HCT116 (cell line): Measurements from ENCODE around the gene LAMC3. TPM values are rescaled to one million over a fixed set of nuclear protein-coding genes. Genes with fewer than 3 reads are reported as not detected.

Experiments used
- ATAC-seq: fragments of 200-7000 bp; cut with Tn5 transposase; 2 replicates; pipeline ENCODE4 v1.9.1; 2020; ENCODE audit warnings: mild to moderate bottlenecking, moderate library complexity
- BruUV-seq: library from RNA; stranded (reverse); fragments of 400-500 nt; replicated peaks from 2 replicates; lab custom pipeline; 2021; lab: Mats Ljungman, UMichigan
- CTCF ChIA-PET: fragments of 300-600 bp; sonication (Branson Sonifier 250); formaldehyde crosslinking; loops from one replicate; lab custom pipeline; 2021; ENCODE audit warnings: antibody characterized with exemption; lab: Charles Lee
- POLR2A ChIA-PET: fragments of 300-600, 350-600 bp; sonication (Branson Sonifier 250); formaldehyde crosslinking; loops from one replicate; lab custom pipeline; 2021; ENCODE audit warnings: antibody characterized with exemption; lab: Charles Lee
- RAD21 ChIA-PET, 2 experiments: fragments of 300-600 bp; sonication (Branson Sonifier 250); formaldehyde crosslinking; loops; one replicate each; lab custom pipeline; 2023; ENCODE audit warnings: low total read pairs in 2 of 2; ENCODE audit not compliant: uncharacterized antibody in 2 of 2, unreplicated experiment in 2 of 2, low non-redundant PET in 1 of 2; lab: Charles Lee
- DNase-seq: peaks from one replicate; pipeline ENCODE4 v3.0.0-alpha.2; 2010; ENCODE audit warnings: low read depth, low spot score
- H2AFZ ChIP-seq: fragments of 200-600 bp; shearing (Covaris generic), sonication (generic); 2 replicates; pipeline ENCODE4 v1.6.1; 2017; ENCODE audit warnings: low read depth, mixed run types, mixed read lengths, antibody characterized with exemption, low read length; ENCODE audit not compliant: poor library complexity, severe bottlenecking
- H3K27ac ChIP-seq: 2 replicates; pipeline ENCODE4 v1.5.1; 2012; ENCODE audit warnings: low read depth, low read length
- H3K27me3 ChIP-seq: fragments of 200-600 bp; sonication (generic); 2 replicates; pipeline ENCODE4 v1.6.1; 2016; ENCODE audit warnings: mixed run types, low read length, mixed read lengths; ENCODE audit not compliant: insufficient read depth
- H3K36me3 ChIP-seq, 2 experiments: fragments of 200-500 bp in 1 of 2; fragments of 200-600 bp in 1 of 2; sonication (Bioruptor generic) in 1 of 2; sonication (generic) in 1 of 2; 2 replicates each; pipeline versions ENCODE4 v1.5.1 to v1.6.1; 2014 to 2016; ENCODE audit warnings: low read length in 2 of 2, inconsistent platforms in 1 of 2, mixed read lengths in 1 of 2, mixed run types in 1 of 2; ENCODE audit not compliant: insufficient read depth in 2 of 2, control insufficient read depth in 1 of 2
- H3K4me1 ChIP-seq, 2 experiments: fragments of 200-600 bp in 1 of 2; sonication (generic) in 1 of 2; 2 replicates each; pipeline versions ENCODE4 v1.5.1 to v1.6.1; 2012 to 2017; ENCODE audit warnings: low read length in 2 of 2, inconsistent platforms in 1 of 2, mild to moderate bottlenecking in 1 of 2, mixed read lengths in 1 of 2, mixed run types in 1 of 2, moderate library complexity in 1 of 2; ENCODE audit not compliant: insufficient read depth in 2 of 2, control insufficient read depth in 1 of 2
- H3K4me2 ChIP-seq: fragments of 200-600 bp; sonication (generic); 2 replicates; pipeline ENCODE4 v1.6.1; 2017; ENCODE audit warnings: mixed run types, low read length, mixed read lengths
- H3K4me3 ChIP-seq, 2 experiments: fragments of 200-600 bp in 1 of 2; sonication (generic) in 1 of 2; replicated peaks in 1 of 2; 2 replicates each; pipeline ENCODE4 v1.5.1; 2011 to 2016; ENCODE audit warnings: low read length in 2 of 2, control low read depth in 1 of 2, low read depth in 1 of 2, mild to moderate bottlenecking in 1 of 2, mixed read lengths in 1 of 2, mixed run types in 1 of 2
- H3K79me2 ChIP-seq: fragments of 200-600 bp; sonication (generic); 2 replicates; pipeline ENCODE4 v1.6.1; 2017; ENCODE audit warnings: mild to moderate bottlenecking, mixed run types, low read length, moderate library complexity, mixed read lengths; ENCODE audit not compliant: insufficient read depth
- H3K9ac ChIP-seq: fragments of 200-600 bp; sonication (generic); 2 replicates; pipeline ENCODE4 v1.6.1; 2016; ENCODE audit warnings: low read length, mixed read lengths
- H3K9me2 ChIP-seq: fragments of 200-600 bp; sonication (generic), shearing (Covaris generic); 2 replicates; pipeline ENCODE4 v1.6.1; 2017; ENCODE audit warnings: mixed run types, mild to moderate bottlenecking, moderate library complexity; ENCODE audit not compliant: insufficient read depth
- H3K9me3 ChIP-seq, 2 experiments: fragments of 200-500 bp in 1 of 2; fragments of 200-600 bp in 1 of 2; sonication (Bioruptor generic) in 1 of 2; sonication (generic) in 1 of 2; 2 replicates each; pipeline ENCODE4 v1.6.1; 2014 to 2017; ENCODE audit warnings: low read length in 2 of 2, mixed read lengths in 2 of 2, inconsistent platforms in 1 of 2, low read depth in 1 of 2, mild to moderate bottlenecking in 1 of 2, mixed run types in 1 of 2, moderate library complexity in 1 of 2; ENCODE audit not compliant: control insufficient read depth in 1 of 2, insufficient read depth in 1 of 2
- H4K20me1 ChIP-seq: fragments of 200-600 bp; sonication (generic), shearing (Covaris generic); 2 replicates; pipeline ENCODE4 v1.6.1; 2017; ENCODE audit warnings: mixed run types, mild to moderate bottlenecking, moderate library complexity; ENCODE audit not compliant: insufficient read depth
- CBX3 ChIP-seq: IDR thresholded peaks from 2 replicates; pipeline ENCODE4 v1.6.1; 2012; ENCODE audit warnings: low read depth
- ELF1 ChIP-seq: IDR thresholded peaks from 2 replicates; pipeline ENCODE4 v1.6.1; 2012; ENCODE audit warnings: low read depth, borderline replicate concordance
- EZH2 ChIP-seq: fragments of 200-600 bp; sonication (generic); IDR thresholded peaks from 2 replicates; pipeline ENCODE4 v1.6.1; 2017; ENCODE audit warnings: antibody characterized with exemption, mixed run types
- FOSL1 ChIP-seq: IDR thresholded peaks from 2 replicates; pipeline ENCODE4 v1.6.1; 2012; ENCODE audit warnings: low read depth
- JUND ChIP-seq: IDR thresholded peaks from 2 replicates; pipeline ENCODE4 v1.6.1; 2012
- SIN3A ChIP-seq: IDR thresholded peaks from 2 replicates; pipeline ENCODE4 v1.6.1; 2012; ENCODE audit warnings: low read depth
- TCF7L2 ChIP-seq: IDR thresholded peaks from 2 replicates; pipeline ENCODE4 v1.7.0; 2011; ENCODE audit warnings: borderline replicate concordance, inconsistent platforms; ENCODE audit not compliant: insufficient read depth, insufficient read length; ENCODE audit errors: extremely low read depth
- YY1 ChIP-seq: IDR thresholded peaks from 2 replicates; pipeline ENCODE4 v1.6.1; 2011; ENCODE audit warnings: low read length, low read depth, moderate library complexity, mild to moderate bottlenecking; ENCODE audit not compliant: insufficient replicate concordance; ENCODE audit errors: extremely low read depth
- ZNF274 ChIP-seq: fragments of 200-500 bp; sonication (Bioruptor generic); IDR thresholded peaks from 2 replicates; pipeline ENCODE4 v1.6.1; 2014; ENCODE audit warnings: mild to moderate bottlenecking, low read depth, low read length, inconsistent platforms
- intact Hi-C: fragments of 100-400 bp; cut with micrococcal nuclease; formaldehyde crosslinking; loops from 2 replicates; pipeline ENCODE4 v1.10.0; 2022
- total RNA-seq: library from RNA; stranded (reverse); gene quantifications from one replicate; pipeline ENCODE4 v1.2.1, GENCODE V29; 2021; ENCODE audit not compliant: unreplicated experiment
- TF ChIP-seq, protein P1 (sequence below): IDR thresholded peaks from 2 replicates; pipeline ENCODE4 v1.6.1; 2011; ENCODE audit warnings: mild to moderate bottlenecking, low read length, moderate library complexity; ENCODE audit not compliant: insufficient replicate concordance; ENCODE audit errors: extremely low read depth
- TF ChIP-seq, protein P2 (sequence below), 3 experiments: fragments of 200-600 bp in 1 of 3; sonication (generic) in 1 of 3; IDR thresholded peaks in 2 of 3; conservative IDR thresholded peaks in 1 of 3; 2 replicates each; pipeline ENCODE4 v1.5.1; 2012 to 2017; ENCODE audit warnings: low read depth in 2 of 3, low read length in 2 of 3, antibody characterized with exemption in 1 of 3, borderline replicate concordance in 1 of 3, control low read depth in 1 of 3, mild to moderate bottlenecking in 1 of 3, mixed read lengths in 1 of 3, mixed run types in 1 of 3, moderate library complexity in 1 of 3; ENCODE audit not compliant: insufficient read depth in 1 of 3
- TF ChIP-seq, protein P3 (sequence below): IDR thresholded peaks from 2 replicates; pipeline ENCODE4 v1.6.1; 2012; ENCODE audit warnings: low read depth

LAMC3 gene
- total RNA-seq, 1 experiment from 2014 or later, result 7.7 TPM

GRCh38 chr9:131037335-131038255 is 28.6 kb downstream of the LAMC3 start:
- DNase-seq (no peak), ATAC-seq (no peak)
- POLR2A ChIA-PET, result no interaction called here
- H2AFZ ChIP-seq, result no peak overlapping the region
- RAD21 ChIA-PET, result no interaction called here
- no peaks in the 10 kb centered on the region for H3K9me2 ChIP-seq
- no peaks in the 10 kb centered on the region for H3K9me3 ChIP-seq
- no peaks in the 10 kb centered on the region for H3K79me2 ChIP-seq
- no peaks in the 10 kb centered on the region for H3K36me3 ChIP-seq
- no peak overlapping the region for H3K4me3 ChIP-seq
- H3K9ac ChIP-seq, result no peak overlapping the region
- TF ChIP-seq SIN3A (no peak), ZNF274 (no peak), ELF1 (no peak), TCF7L2 (no peak), CBX3 (no peak), FOSL1 (no peak), JUND (no peak), EZH2 (no peak), YY1 (no peak)
- TF ChIP-seq, protein P1, sequence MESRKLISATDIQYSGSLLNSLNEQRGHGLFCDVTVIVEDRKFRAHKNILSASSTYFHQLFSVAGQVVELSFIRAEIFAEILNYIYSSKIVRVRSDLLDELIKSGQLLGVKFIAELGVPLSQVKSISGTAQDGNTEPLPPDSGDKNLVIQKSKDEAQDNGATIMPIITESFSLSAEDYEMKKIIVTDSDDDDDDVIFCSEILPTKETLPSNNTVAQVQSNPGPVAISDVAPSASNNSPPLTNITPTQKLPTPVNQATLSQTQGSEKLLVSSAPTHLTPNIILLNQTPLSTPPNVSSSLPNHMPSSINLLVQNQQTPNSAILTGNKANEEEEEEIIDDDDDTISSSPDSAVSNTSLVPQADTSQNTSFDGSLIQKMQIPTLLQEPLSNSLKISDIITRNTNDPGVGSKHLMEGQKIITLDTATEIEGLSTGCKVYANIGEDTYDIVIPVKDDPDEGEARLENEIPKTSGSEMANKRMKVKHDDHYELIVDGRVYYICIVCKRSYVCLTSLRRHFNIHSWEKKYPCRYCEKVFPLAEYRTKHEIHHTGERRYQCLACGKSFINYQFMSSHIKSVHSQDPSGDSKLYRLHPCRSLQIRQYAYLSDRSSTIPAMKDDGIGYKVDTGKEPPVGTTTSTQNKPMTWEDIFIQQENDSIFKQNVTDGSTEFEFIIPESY, result no peak
- TF ChIP-seq, protein P2, sequence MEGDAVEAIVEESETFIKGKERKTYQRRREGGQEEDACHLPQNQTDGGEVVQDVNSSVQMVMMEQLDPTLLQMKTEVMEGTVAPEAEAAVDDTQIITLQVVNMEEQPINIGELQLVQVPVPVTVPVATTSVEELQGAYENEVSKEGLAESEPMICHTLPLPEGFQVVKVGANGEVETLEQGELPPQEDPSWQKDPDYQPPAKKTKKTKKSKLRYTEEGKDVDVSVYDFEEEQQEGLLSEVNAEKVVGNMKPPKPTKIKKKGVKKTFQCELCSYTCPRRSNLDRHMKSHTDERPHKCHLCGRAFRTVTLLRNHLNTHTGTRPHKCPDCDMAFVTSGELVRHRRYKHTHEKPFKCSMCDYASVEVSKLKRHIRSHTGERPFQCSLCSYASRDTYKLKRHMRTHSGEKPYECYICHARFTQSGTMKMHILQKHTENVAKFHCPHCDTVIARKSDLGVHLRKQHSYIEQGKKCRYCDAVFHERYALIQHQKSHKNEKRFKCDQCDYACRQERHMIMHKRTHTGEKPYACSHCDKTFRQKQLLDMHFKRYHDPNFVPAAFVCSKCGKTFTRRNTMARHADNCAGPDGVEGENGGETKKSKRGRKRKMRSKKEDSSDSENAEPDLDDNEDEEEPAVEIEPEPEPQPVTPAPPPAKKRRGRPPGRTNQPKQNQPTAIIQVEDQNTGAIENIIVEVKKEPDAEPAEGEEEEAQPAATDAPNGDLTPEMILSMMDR (IDR thresholded peaks at IDR 0.05 in 2 of 3, conservative IDR thresholded peaks at IDR 0.05 in 1 of 3; ENCODE audit: borderline replicate concordance in 1 of 3, insufficient read depth in 1 of 3, low read depth in 2 of 3, low read length in 2 of 3), result no peak
- TF ChIP-seq, protein P3, sequence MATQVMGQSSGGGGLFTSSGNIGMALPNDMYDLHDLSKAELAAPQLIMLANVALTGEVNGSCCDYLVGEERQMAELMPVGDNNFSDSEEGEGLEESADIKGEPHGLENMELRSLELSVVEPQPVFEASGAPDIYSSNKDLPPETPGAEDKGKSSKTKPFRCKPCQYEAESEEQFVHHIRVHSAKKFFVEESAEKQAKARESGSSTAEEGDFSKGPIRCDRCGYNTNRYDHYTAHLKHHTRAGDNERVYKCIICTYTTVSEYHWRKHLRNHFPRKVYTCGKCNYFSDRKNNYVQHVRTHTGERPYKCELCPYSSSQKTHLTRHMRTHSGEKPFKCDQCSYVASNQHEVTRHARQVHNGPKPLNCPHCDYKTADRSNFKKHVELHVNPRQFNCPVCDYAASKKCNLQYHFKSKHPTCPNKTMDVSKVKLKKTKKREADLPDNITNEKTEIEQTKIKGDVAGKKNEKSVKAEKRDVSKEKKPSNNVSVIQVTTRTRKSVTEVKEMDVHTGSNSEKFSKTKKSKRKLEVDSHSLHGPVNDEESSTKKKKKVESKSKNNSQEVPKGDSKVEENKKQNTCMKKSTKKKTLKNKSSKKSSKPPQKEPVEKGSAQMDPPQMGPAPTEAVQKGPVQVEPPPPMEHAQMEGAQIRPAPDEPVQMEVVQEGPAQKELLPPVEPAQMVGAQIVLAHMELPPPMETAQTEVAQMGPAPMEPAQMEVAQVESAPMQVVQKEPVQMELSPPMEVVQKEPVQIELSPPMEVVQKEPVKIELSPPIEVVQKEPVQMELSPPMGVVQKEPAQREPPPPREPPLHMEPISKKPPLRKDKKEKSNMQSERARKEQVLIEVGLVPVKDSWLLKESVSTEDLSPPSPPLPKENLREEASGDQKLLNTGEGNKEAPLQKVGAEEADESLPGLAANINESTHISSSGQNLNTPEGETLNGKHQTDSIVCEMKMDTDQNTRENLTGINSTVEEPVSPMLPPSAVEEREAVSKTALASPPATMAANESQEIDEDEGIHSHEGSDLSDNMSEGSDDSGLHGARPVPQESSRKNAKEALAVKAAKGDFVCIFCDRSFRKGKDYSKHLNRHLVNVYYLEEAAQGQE, result no peak
- H3K27me3 ChIP-seq, result no peaks in the 10 kb centered on the region
- H3K27ac ChIP-seq, result no peak overlapping the region
- H4K20me1 ChIP-seq, result no peaks in the 10 kb centered on the region
- BruUV-seq, result no TSS peak
- intact Hi-C loops, result no loop called here
- CTCF ChIA-PET, result interaction anchor here (1.0 kb wide), 1 partner anchor 9 kb away, joined by 3 read pairs; no protein-coding TSS in a partner anchor
- H3K4me1 ChIP-seq, result no peaks in the 10 kb centered on the region
- H3K4me2 ChIP-seq, result no peak overlapping the region
